OCI-LY1 (cell line): ENCODE measurements around the gene FSTL3.

ENCODE experiments used
- CTCF ChIP-seq: fragments of 200-600 bp; sonication (generic), shearing (Covaris generic); IDR thresholded peaks from 2 replicates; pipeline ENCODE4 v1.5.1; 2017; ENCODE audit warnings: mild to moderate bottlenecking, antibody characterized with exemption, low read length, moderate library complexity, mixed read lengths
- EZH2 ChIP-seq: fragments of 200-600 bp; sonication (generic), shearing (Covaris generic); IDR thresholded peaks from 2 replicates; pipeline ENCODE4 v1.8.0; 2017; ENCODE audit warnings: borderline replicate concordance, mixed run types, mild to moderate bottlenecking, antibody characterized with exemption, low read length, moderate library complexity, mixed read lengths

DNA sequence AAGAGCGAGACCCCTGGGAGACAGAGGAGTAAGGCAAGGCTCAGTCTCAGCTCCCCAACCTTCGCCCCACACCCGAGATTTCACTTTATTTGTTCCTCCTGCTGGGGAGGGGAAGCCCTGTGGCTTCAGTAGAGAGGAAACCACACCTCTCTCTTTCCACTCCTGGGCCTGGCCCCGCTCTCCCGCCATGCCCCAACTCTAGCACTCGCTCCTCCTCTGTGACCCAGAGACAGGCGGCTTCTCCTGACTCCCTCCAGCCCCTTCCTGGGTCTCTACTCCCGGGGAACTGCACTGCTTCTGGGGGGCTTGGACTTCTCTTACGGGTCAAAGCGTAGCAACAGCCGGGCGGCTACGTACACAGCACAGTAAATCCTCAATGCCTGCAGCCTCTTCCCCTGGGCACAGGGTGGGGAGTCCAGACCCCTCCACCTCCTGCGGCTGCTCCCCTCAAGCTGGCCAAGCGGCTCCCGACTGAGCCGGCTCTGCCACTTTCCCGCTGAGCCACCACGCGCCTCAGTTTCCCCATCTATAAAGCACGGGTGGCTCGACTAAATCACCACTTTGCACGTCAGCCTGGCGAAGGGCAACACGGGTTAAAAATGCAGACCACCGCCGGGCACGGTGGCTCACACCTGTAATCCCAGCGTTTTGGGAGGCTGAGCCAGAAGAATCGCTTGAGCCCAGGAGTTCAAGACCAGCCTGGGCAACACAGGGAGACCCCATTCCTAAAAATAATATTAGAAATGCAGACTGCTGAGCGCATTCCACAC is 14.6 kb upstream of the FSTL3 start:
- TF ChIP-seq CTCF (no peak), EZH2 (no peak)
